Inflammatory macrophage treated with lipopolysaccharide for 1 hour (primary cell): ENCODE data around the gene MCRIP2.

Source experiments
- DNase-seq, 2 donors: peaks; one replicate each; pipeline ENCODE4 v3.0.0-alpha.2; 2020 to 2022

MCRIP2 gene

DNA sequence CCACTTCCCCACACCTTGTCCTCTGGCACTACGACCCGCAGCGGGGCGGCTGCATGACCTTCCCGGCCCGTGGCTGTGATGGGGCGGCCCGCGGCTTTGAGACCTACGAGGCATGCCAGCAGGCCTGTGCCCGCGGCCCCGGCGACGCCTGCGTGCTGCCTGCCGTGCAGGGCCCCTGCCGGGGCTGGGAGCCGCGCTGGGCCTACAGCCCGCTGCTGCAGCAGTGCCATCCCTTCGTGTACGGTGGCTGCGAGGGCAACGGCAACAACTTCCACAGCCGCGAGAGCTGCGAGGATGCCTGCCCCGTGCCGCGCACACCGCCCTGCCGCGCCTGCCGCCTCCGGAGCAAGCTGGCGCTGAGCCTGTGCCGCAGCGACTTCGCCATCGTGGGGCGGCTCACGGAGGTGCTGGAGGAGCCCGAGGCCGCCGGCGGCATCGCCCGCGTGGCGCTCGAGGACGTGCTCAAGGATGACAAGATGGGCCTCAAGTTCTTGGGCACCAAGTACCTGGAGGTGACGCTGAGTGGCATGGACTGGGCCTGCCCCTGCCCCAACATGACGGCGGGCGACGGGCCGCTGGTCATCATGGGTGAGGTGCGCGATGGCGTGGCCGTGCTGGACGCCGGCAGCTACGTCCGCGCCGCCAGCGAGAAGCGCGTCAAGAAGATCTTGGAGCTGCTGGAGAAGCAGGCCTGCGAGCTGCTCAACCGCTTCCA, 8.1 kb upstream of the MCRIP2 start:
- no peak for DNase-seq

DNA sequence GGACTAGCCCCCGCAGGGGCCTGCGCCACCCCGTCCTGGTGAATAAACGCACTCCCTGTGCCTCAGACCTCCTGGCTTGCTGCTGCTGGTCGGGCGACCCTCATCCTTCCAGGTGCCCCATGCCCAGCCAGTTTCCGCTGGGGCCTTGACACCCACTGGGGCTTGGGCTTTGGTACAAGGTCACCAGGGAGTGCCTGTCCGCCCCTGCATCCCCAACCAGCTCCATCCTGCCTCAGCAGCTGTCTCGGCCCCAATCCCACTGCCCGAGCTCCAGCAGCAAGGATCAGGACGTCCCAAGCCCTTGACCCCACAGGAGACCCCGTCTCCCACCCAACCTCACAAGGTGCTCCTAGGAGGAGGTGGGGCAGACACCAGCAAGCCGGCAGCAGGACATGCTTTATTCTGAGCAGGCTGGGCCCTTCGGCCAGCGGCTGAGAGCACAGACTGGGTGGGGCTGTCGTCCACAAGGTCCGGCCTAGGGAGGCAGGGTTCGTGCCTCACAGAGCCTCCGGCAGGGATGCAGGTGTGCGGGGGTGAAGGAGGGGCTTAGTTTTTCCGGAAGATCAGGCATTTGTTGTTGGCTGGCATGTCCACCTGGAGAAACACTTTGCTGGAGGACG, 7.5 kb upstream of the MCRIP2 start:
- no peak for DNase-seq

DNA sequence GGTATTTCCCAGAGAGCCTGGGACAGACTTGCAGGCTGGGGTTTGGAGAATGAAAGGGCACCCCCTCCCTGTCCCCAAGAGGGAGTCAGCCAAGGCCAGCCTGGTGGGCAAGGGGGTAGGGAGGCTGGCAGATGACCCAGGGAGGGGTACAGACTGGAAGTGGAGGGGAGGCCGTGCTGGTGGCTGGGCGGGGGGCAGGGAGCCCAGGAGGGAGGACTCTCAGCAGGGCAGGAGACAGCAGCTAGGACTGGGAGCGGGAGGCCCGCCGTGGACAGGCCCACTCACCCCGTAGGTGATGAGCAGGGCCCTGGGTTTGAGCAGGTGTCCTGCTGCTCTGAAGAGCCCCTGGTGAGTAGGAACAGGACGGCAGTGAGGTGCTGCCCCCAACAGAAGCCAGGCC, 6.6 kb upstream of the MCRIP2 start:
- no peak for DNase-seq

DNA sequence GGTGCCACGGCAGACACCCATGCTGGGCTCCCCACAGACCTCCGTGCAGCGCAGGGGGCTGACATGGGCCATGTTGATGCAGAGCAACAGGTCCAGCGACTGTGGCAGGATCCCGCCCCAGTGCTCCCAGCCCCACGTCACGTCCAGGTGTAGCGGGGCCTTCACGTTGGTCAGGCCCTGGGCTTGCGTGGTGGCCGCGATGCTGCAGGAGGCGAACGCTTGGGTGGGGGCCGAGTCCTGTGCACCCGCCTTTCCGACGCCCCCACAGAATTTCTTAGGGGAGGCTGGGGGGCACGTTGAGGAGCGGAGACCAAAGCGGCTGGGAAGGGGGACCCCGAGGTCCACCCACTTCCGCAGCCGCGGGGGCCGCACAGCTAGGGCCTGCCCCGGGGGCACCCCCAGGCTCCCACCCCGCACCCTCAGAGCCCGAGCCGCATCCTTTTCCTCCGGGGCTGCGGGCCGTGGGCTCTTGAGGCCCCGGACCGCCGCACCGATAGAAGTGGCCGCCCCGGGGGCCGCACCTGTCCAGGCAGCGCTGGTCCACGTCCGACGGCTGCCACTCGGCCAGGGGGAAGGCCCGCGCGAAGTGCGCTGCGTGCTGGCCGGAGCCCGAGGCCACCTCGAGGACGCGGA, 5.9 kb upstream of the MCRIP2 start:
- no peak for DNase-seq

DNA sequence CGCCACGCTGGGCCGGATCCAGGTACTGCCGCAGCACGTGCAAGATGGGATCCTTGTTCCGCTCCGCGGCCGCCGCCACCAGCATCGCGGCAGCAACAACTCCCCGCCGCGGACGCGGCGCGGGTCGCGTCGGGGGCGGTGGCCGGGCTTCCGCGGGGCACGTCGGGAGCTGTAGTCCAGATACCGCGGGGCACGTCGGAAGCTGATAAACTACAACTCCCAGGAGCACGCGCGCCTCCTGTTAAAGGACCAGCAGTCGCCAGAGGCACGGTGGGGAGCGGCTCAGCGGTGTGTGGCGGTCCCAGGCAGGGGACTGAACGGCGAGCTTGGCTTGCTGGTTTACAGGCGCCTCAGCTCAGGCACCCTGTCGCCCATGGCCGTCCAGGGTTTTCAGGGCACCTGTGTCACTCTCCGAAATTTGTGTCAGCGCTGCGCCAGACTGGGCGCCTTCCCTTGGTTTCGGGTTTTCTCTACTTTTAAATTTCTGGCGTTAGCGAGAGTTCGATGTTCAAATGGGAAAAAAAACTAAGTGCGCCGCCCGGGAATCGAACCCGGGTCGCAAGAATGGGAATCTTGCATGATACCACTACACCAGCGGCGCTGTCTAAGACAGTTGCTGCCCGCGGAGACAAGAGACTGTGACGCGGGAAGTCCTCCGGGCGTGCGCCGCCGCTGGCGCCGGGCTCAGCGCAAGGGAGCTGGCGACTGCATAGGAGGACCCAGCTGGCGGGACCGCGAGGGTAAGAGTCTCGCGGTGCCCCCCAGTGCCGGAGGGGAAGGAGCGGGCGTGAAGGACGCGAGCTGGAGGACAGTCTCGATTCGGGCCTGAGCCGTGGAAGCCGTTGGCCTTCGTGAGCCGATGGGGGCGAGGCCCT, 5.2 kb upstream of the MCRIP2 start, which contains the start of gene METTL26:
Gene METTL26 (minus strand): TSS at position 100 of the 875 bp plus-strand sequence. CDS start 15 bp downstream, at position 85.
- DNase-seq, result peak; percentile 86 to 98

DNA sequence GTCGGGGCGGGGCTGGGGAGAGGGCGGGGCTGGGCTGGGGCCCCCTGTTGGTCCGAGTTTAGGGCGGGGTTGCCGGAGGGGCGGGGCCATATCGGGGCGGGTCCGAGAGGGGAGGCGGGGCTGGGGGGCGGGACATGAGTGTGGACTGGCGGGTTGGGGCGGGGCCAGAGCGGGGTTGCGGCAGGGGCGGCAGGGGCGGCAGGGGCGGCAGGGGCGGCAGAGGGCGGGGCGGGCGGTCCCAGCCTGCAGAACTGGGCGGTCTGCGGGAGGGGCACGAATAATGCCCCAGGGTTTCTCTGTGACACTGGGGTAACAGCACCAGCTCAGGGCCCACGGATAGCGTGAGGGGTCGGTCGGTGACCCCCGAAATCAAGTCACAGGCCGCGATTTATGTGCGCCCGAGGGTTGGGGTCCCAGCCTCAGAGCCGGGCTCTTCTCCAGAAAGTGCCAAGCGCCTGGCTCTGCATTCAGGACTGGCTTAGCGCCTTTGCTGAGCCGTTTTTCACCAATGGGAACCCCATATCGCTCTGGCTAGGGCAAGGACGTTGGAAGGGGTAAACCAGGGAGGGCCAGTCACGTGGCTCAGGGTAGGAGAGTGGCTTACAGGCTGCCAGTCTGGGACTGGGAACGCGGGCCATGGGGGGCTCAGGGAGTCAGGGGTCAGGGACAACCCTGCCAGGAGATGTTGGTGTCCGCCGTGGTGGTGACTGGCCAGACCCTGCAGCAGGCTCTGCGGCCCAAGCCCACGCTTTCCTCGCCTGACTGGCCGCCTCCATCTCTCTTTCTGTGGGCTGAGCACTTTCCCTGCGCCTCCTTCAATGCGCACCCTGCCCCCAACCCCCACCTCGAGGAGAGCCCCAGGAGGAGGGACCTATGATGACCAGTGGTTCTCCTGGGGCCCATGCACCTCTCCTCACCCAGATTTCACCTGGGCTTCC, 4.3 kb upstream of the MCRIP2 start:
- peak; percentile 82 to 91 for DNase-seq

DNA sequence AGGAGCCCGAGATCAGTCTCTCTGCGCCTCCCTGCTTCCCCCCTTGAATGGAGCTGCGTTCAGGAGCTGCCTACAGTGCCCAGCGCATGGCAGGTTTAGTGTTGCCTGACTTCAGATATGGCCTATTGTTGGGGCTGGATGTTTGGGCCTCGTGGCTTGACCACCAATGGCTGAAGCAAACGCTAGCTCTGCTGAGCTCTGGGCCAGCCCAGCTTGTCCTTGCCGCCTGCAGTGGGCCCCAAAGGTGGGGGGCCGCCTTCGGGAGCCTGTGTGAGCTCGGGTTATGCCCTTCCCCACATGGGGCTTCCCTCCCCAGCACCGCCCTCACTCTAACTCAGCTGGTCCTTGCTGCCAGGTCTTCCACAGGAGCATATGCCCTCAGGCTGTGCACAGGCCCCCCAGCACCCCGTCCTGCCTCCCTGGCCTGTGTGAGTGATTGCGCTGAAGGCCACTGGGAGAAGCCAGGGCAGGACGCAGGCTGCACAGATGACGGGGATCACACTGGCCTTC, 3.5 kb upstream of the MCRIP2 start:
- DNase-seq, result no peak

DNA sequence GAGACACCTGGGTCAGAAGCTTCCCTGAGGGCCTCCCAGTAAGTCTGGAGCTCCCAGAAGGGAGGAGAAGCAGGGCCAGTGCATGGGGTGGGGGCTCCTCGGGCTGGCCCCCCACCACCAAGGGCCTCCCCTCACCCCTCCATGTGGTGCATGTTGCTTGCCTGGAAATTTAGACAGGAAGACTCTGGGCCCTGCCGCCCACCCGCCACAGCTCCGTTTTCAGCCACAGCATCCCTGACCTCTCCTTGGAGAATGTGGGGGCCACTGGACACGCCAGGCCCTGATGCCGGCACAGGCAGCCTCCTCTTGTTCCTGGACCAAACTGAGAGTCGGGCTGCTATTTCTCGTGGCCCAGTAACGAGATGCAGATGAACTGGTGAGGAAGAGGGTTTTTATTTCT, 2.8 kb upstream of the MCRIP2 start:
- no peak for DNase-seq

DNA sequence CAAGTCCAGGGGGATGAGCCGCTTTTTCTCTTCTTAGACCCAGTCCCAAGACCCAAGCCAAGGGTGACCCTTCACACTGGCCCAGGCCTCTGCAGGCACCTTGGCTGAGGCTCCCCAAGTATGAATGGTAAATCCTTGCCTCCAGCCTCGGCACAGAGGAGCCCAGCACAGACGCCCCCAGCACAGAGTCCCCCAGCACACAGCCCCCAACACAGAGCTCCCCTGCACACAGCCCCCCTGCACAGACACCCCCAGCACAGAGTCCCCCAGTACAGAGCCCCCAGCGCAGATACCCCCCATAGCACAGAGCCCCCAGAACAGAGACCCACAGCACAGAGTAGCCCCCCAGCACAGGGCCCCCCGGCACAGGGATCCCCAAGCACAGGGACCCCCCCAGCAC, 1.0 kb upstream of the MCRIP2 start:
- DNase-seq, result no peak

DNA sequence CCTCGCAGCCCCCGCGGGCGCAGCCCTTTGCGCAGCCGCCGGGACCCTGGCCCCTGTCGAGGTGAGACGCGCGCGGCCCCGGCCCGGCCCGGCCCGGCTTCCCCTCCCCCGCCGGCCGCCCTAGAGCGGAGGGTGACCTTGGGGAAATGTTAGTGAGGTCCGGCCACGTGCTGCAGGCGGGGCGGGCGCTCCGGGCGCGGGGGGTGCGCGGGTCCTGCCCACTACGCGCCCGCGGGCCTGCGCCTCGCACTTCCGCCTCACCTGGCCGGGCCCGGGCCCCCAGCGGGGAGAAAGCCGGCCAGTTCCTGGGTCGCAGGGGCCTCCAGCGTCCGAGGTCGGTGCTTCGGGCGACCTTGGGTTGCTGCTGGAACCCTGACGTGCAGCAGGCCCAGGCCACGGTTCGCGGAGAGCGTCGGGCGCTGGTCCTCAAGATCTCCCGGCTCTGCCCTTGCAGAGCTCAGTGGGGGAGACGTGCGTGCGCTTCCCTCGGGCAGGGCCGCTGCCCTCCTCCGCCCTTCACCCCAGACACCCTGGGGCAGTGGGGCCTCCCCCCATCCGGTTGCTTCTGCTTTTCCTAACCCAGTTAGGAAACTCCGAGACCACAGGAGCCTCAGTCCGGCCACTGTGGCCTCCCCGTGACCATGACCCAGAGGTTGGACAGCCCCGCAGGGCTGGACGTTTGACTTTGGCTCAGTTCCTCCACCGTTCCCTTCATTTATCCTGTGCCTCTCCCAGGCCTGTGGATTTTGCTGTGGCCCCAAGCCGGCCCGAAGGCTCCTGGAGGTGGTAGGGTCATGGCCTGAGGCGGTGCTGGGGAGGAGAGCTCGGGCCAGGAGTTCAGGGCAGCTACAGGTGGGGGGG, 791 bp downstream of the MCRIP2 start:
- DNase-seq, result peak; percentile 92 to 95

DNA sequence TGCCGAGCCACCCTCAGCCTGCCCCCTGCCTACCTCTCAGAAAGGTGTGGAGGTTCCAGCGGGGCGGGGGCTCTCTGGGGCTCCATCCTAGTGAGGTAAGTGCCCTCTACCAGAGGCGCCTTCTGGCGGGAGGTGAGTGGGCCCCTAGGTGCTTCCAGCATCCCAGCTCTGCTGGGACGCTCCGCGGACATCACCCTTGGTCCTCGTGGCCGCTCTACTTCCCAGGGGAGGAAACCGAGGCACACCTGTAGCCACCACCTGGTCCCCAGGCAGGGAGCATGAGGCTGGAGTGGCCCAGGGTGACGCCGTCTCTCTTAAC, 1.4 kb downstream of the MCRIP2 start:
- DNase-seq, result no peak

DNA sequence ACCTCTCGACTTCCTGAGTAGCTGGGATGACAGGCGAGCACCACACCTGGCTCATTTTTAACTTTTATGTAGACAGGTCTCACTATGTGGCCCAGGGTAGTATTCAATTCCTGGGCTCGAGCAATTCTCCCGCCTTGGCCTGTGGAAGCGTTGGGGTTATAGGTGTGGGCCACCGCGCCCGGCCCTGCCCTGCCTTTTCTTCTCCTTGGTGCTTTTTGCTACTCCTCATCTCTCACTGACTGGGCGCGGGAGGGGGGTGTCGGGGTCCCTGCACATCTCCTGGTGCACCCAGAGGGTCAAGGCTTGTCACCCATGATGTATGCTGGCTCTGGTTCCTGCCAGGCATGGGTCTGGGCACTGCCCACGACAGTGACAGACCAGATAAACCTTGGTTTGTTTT, 2.9 kb downstream of the MCRIP2 start:
- no peak for DNase-seq

DNA sequence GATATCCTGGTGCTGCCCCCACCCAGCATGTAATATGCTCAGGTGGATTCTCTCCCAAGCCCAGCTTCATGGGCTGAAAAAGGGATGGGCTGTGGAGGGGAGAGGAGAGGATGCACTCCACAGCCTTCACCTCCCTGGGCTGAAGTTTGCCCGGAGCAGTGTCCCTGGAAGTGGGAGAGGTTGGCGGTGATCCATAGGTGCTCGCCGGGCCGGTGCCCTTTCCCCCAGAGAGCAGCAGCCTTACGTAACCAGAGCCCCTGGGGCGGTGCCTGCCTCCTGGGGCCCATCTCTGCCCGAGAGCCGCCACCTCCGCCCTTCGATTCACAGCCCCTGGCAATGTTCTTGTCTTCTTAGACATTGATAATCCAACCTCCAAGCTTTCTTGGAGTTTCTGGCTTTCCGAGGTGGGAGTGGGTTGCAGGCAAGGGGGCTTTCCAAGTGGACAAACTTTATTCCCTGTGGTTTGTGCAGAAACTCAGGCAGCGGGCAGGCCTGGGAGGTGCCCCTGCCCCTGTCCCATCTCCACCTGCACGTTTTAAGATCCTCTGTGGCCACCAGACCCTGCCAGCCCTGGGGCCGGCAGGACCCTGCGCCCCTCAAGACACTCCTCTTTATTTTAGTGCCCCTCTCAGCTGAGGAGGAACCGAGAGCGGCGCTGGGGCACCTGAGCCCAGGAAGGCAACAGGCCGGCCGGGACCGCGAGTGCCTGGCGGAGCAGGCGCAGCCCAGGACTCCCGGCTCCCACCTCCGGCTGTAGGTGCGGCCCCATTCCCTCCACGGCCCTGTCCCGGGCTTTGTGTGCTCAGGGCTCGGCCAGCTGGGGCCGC, 4.4 kb downstream of the MCRIP2 start:
- no peak for DNase-seq

DNA sequence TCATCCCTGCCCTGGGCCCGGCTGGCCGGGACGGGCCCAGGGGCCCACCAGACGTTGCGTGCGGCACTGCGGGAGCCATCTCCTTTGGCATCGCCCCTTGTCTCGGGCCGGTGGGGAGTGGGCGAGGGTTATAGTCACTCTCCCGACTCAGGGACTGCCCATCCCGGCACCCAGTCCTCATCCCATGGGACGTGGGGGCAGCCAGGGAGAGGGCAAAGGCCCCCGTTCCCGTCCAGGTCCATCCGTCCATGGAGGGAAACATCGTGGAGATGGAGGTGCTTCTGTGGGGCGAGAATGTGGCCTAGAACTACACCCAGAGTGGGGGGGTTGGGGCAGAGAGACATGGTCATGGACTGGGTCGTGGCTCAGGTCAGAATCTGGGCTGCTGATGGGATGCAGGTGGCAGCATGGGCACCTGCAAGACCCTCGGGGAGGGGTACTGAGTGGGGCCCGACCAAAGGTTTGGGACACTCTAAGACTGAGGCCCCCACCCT, 5.1 kb downstream of the MCRIP2 start:
- no peak for DNase-seq

DNA sequence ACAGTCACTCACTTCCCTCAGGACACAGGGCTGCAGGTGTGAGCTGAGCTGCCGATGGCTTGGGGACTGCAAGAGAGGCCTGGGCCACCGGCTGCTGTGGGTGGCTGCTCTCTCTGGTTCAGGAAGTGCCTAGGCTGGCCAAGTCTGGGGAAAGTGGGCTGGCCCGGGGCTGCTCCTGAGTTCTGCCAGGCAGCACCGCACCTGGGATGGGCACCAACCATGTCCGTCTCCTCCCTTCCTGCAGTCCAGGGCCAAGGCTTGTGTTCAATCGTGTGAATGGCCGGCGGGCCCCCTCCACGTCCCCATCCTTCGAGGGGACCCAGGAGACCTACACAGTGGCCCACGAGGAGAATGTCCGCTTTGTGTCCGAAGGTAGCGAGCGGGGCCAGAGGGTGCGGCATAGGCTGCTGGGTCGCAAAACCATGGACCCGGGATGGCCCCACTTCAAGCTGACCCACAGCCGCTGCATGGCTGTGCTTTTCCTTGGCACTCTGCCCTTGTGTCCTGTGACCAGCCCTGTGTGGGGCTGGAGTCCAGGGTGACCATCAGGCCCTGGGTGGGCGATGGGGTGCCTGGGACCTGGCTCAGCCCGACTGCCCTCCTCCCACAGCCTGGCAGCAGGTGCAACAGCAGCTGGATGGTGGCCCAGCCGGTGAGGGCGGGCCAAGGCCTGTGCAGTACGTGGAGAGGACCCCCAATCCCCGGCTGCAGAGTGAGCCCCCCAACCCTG, 5.7 kb downstream of the MCRIP2 start:
- DNase-seq, result no peak

DNA sequence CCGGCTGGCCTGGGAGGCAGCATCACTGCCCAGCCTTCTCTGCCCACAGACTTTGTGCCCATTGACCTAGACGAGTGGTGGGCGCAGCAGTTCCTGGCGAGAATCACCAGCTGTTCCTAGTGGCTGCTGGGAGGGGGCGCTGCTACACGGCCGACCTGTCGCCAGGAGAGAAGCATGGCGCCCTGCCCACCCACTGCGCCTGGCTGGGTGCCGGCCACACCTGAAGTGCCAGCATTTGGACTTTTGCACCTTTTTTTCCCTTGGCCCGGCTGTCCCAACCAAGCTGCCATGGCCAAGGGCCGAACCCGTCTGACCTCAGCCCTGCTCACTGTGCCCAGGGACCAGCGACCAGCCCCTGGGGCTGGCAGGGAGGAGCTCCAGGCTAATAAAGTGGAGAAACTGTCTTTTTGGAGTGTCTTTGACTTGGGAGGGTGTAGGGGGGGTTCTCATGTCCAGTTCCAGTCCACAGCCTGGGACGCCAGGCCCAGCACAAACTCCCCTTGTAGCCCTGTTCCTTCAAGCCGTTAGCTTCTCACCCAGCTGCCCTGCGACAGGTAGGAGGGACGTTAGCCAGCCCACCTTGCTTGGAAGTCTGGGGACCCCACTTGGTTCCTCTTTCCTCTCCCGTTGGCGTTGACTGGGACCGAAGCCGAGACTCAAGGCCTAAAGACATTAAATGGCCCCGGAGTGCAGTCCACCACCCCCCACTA, 6.6 kb downstream of the MCRIP2 start:
- peak; percentile 44 to 45 for DNase-seq

DNA sequence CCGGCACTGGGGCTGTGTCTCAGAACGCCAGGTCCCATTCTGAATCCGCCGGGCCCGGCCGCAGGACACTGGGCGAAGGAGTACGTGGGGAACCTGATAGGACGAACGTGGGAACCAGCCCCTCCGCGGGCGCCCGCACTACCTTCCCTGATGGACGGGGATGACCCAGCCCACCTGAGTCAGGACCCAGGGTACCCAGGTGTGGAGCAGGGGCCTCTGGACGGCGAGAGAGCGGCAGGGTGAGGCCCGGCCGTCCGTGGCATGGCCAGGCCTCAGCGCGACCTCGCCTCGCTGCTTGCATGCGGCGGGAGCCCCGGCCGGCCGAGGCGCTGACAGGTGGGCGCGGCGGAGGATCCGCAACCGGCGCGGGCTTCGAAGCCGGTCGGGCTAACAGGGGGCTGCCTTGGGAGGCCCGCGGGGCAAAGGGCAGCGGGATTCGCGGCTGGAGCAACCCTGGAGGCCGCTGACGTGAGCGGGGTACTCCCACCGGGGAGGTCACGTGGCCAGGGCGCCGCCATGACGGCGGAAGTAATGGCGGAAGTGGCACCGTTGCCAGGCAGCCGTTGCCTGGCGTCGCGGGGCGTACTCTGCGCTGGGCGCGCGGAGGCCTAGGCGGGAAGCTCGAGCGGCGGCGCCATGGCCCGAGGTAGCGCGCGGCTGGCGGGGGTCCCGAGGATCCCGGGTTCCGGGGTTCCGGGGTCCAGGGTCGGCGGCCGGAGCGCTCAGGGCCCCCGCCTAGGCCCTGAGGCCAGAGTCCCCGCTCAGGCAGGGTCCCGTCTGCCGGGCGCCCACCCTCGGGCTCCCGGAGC, 7.4 kb downstream of the MCRIP2 start, which contains the start of gene WDR90:
Gene WDR90 (plus strand): TSS at position 585 of the 809 bp plus-strand sequence. CDS start 52 bp downstream, at position 637.
- peak; percentile 89 to 92 for DNase-seq
